Mesenchymal stem cell (in vitro differentiated cells and primary cell): Measurements from ENCODE around the gene THRA.

Experiments
- DNase-seq: peaks from one replicate; pipeline ENCODE4 v3.0.0-alpha.2; 2013
- H2AFZ ChIP-seq: one replicate; pipeline ENCODE4 v1.6.1; 2013; ENCODE audit warnings: low read depth, mild to moderate bottlenecking, control low read depth, inconsistent platforms, low read length, moderate library complexity
- H2AK5ac ChIP-seq: 2 replicates; pipeline ENCODE4 v1.6.1; 2013; ENCODE audit warnings: low read length, moderate library complexity, mild to moderate bottlenecking, inconsistent platforms; ENCODE audit not compliant: severe bottlenecking
- H2BK120ac ChIP-seq: one replicate; pipeline ENCODE4 v1.6.1; 2013; ENCODE audit warnings: low read depth, mild to moderate bottlenecking, inconsistent platforms, low read length, moderate library complexity
- H2BK12ac ChIP-seq, 2 experiments: one replicate each; pipeline ENCODE4 v1.6.1; 2013; ENCODE audit warnings: inconsistent platforms in 2 of 2, low read length in 2 of 2, mild to moderate bottlenecking in 2 of 2, moderate library complexity in 2 of 2, control low read depth in 1 of 2
- H2BK15ac ChIP-seq: one replicate; pipeline ENCODE4 v1.6.1; 2013; ENCODE audit warnings: mild to moderate bottlenecking, low read depth, inconsistent platforms; ENCODE audit not compliant: poor library complexity, severe bottlenecking
- H2BK5ac ChIP-seq: 2 replicates; pipeline ENCODE4 v1.6.1; 2013; ENCODE audit warnings: low read depth, mild to moderate bottlenecking, low read length, control low read depth, inconsistent platforms; ENCODE audit not compliant: poor library complexity, severe bottlenecking
- H3K14ac ChIP-seq, 2 experiments: one replicate each; pipeline ENCODE4 v1.6.1; 2013; ENCODE audit warnings: inconsistent platforms in 2 of 2, low read length in 2 of 2, control low read depth in 1 of 2, mild to moderate bottlenecking in 1 of 2, moderate library complexity in 1 of 2
- H3K18ac ChIP-seq, 2 experiments: one replicate each; pipeline ENCODE4 v1.6.1; 2013; ENCODE audit warnings: inconsistent platforms in 2 of 2, low read length in 2 of 2, control low read depth in 1 of 2, low read depth in 1 of 2, mild to moderate bottlenecking in 1 of 2
- H3K23ac ChIP-seq, 2 experiments: one replicate each; pipeline ENCODE4 v1.6.1; 2013; ENCODE audit warnings: inconsistent platforms in 2 of 2, low read length in 2 of 2, mild to moderate bottlenecking in 2 of 2, moderate library complexity in 2 of 2, control low read depth in 1 of 2
- H3K27ac ChIP-seq: 2 replicates; pipeline ENCODE4 v1.5.1; 2013; ENCODE audit warnings: mild to moderate bottlenecking, moderate library complexity, low read length, control low read depth, inconsistent platforms; ENCODE audit not compliant: poor library complexity, severe bottlenecking
- H3K27me3 ChIP-seq, 2 experiments: 2 replicates each; pipeline versions ENCODE4 v1.6.1 to v1.7.0; 2013; ENCODE audit warnings: low read length in 2 of 2, mild to moderate bottlenecking in 2 of 2, moderate library complexity in 2 of 2, control low read depth in 1 of 2, inconsistent platforms in 1 of 2; ENCODE audit not compliant: control insufficient read depth in 1 of 2, insufficient read depth in 1 of 2
- H3K36me3 ChIP-seq, 2 experiments: 2 replicates each; pipeline versions ENCODE4 v1.6.1 to v1.7.0; 2013; ENCODE audit warnings: low read length in 2 of 2, control low read depth in 1 of 2, inconsistent platforms in 1 of 2, low read depth in 1 of 2, mild to moderate bottlenecking in 1 of 2; ENCODE audit not compliant: insufficient read depth in 2 of 2, control insufficient read depth in 1 of 2
- H3K4ac ChIP-seq, 2 experiments: one replicate each; pipeline ENCODE4 v1.6.1; 2013; ENCODE audit warnings: inconsistent platforms in 2 of 2, low read length in 2 of 2, mild to moderate bottlenecking in 2 of 2, moderate library complexity in 2 of 2, control low read depth in 1 of 2, low read depth in 1 of 2
- H3K4me1 ChIP-seq: 2 replicates; pipeline ENCODE4 v1.6.1; 2013; ENCODE audit warnings: low read depth, low read length, control low read depth; ENCODE audit not compliant: control insufficient read depth, insufficient read depth
- H3K4me2 ChIP-seq: 2 replicates; pipeline ENCODE4 v1.6.1; 2013; ENCODE audit warnings: low read length, mild to moderate bottlenecking, inconsistent platforms; ENCODE audit not compliant: poor library complexity, severe bottlenecking
- H3K4me3 ChIP-seq, 2 experiments: 2 replicates each; pipeline versions ENCODE4 v1.5.1 to v1.7.0; 2013; ENCODE audit warnings: low read length in 2 of 2, mild to moderate bottlenecking in 2 of 2, control low read depth in 1 of 2, low read depth in 1 of 2; ENCODE audit not compliant: insufficient read depth in 1 of 2
- H3K79me1 ChIP-seq: replicated peaks from 2 replicates; pipeline ENCODE4 v1.6.1; 2013; ENCODE audit warnings: mild to moderate bottlenecking, control low read depth, low read length, inconsistent platforms; ENCODE audit not compliant: poor library complexity, severe bottlenecking
- H3K9ac ChIP-seq: 2 replicates; pipeline ENCODE4 v1.7.0; 2013; ENCODE audit warnings: mild to moderate bottlenecking, low read length, moderate library complexity
- H3K9me3 ChIP-seq: 2 replicates; pipeline ENCODE4 v1.7.0; 2013; ENCODE audit warnings: mild to moderate bottlenecking, low read length; ENCODE audit not compliant: control insufficient read depth
- H4K8ac ChIP-seq: one replicate; pipeline ENCODE4 v1.6.1; 2013; ENCODE audit warnings: inconsistent platforms, mild to moderate bottlenecking, low read length, moderate library complexity
- H4K91ac ChIP-seq: one replicate; pipeline ENCODE4 v1.6.1; 2013; ENCODE audit warnings: mild to moderate bottlenecking, low read length, inconsistent platforms
- WGBS: methylation state at CpG from one replicate; pipeline ENCODE4 v1.1.7; 2013; ENCODE audit warnings: mixed read lengths; 5-methylcytosine and 5-hydroxymethylcytosine counted together

Gene THRA

DNA sequence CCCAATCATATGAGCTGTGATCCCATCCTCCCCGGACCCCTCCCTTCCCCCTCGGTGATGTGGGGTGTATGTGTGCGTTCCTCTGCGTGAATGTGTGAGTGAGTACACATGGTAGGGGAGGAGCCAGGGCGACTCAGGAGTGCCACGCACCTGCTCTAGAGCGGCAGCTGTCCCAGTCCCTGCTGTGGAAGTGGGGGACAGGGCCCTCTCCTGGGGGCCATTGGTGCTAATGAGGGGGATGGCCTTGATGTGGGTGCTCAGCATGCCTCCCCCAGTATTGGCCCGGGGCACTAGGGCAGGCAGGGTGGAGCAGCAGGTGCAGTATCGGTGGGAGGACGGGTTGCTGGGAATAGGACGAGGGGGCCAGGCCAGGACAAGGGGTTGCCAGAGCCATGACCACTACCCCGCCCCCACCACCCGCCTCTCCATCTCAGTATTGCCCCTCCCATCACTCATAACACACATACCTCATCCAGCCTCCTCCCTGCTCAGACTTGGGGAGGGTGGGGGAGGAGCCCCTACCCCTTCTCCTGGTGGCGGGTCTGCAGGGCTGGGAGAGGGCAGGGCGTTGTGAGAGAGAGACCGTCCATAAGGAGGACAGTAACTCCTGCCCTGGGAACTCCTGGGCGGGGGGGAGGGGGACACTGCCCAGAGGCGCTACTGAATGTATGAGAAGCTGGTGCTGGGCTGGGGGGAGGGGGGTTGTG lies 29.1 kb downstream of the THRA start:
- WGBS: 91% methylated on average over 10 of the region's 18 CpGs

DNA sequence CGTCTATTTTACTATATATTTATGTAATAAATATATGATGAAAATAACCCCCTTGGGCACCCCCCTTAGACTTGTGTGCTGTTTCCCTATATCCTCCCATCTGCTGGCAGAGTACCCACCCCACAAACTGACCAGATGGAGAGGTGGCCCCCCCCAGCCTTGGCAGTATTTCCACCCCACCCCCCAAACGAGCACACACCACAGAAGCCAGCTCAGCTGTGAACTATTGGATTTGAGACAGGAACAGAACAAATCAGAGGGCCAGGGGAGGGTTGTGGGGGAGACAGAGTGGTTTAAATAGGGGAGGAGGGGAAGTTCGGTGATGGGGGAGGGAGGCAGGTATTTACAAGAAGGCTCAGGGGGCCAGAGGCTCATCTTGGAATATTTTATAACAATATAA lies 29.8 kb downstream of the THRA start:
- WGBS: 83% methylated on average over 1 of the region's 3 CpGs
- H3K14ac ChIP-seq: no peak overlapping the region
- no peak overlapping the region for H3K4ac ChIP-seq
- no peak overlapping the region for H3K27ac ChIP-seq
- H4K8ac ChIP-seq: no peak overlapping the region
- no peak overlapping the region for H2AK5ac ChIP-seq
- H2BK5ac ChIP-seq: no peak overlapping the region
- H3K9ac ChIP-seq: peak overlapping the region; percentile 51
- H2BK120ac ChIP-seq: no peak overlapping the region
- no peak overlapping the region for H2AFZ ChIP-seq
- H3K27me3 ChIP-seq: no peaks in the 10 kb centered on the region
- H3K18ac ChIP-seq: no peak overlapping the region
- H2BK12ac ChIP-seq: no peak overlapping the region
- no peak overlapping the region for H3K4me3 ChIP-seq
- peaks cover 6% of the 10 kb centered on the region for H3K4me1 ChIP-seq
- no peak overlapping the region for H3K4me2 ChIP-seq
- peaks cover 6% of the 10 kb centered on the region for H3K79me1 ChIP-seq
- DNase-seq: no peak
- no peak overlapping the region for H4K91ac ChIP-seq
- no peak overlapping the region for H2BK15ac ChIP-seq
- peaks cover 71 to 97% of the 10 kb centered on the region in 2 experiments for H3K36me3 ChIP-seq
- H3K9me3 ChIP-seq: no peaks in the 10 kb centered on the region
- H3K23ac ChIP-seq: no peak overlapping the region

More for the DNA sequence above, 29.1 kb downstream of the THRA start:
- Histone ChIP-seq H2AK5ac (no peak overlapping the region), H3K14ac (no peak overlapping the region), H3K4me1 (peaks cover 6% of the 10 kb centered on the region), H2BK15ac (no peak overlapping the region), H3K4me3 (no peak overlapping the region), H2BK12ac (no peak overlapping the region), H3K27me3 (no peaks in the 10 kb centered on the region), H4K8ac (no peak overlapping the region), H3K23ac (no peak overlapping the region), H3K4ac (no peak overlapping the region), H3K9ac (no peak overlapping the region), H2BK5ac (no peak overlapping the region), H3K4me2 (no peak overlapping the region), H3K18ac (no peak overlapping the region), H3K79me1 (no peaks in the 10 kb centered on the region), H3K36me3 (peaks cover 71 to 97% of the 10 kb centered on the region in 2 experiments), H3K27ac (no peak overlapping the region), H3K9me3 (no peaks in the 10 kb centered on the region), H2BK120ac (no peak overlapping the region), H2AFZ (no peak overlapping the region), H4K91ac (peak overlapping the region; percentile 53)
- DNase-seq: no peak

DNA sequence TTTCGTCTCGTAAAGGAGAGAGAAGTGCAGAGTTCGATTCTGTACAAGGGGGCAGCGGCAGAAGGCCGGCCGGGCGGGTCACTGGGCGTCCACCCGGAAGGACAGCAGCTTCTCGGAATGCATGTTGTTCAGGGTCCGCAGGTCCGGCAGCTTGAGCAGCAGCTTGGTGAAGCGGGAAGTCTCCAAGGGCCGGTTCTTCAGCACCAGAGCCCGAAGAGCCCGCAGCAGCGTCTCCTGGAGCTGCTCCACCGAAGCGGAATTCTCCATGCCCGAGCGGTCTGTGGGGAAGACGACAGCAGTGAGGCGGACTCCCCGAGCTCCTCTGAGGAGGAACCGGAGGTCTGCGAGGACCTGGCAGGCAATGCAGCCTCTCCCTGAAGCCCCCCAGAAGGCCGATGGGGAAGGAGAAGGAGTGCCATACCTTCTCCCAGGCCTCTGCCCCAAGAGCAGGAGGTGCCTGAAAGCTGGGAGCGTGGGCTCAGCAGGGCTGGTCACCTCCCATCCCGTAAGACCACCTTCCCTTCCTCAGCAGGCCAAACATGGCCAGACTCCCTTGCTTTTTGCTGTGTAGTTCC lies 30.3 kb downstream of the THRA start:
- no peak overlapping the region for H3K18ac ChIP-seq

DNA sequence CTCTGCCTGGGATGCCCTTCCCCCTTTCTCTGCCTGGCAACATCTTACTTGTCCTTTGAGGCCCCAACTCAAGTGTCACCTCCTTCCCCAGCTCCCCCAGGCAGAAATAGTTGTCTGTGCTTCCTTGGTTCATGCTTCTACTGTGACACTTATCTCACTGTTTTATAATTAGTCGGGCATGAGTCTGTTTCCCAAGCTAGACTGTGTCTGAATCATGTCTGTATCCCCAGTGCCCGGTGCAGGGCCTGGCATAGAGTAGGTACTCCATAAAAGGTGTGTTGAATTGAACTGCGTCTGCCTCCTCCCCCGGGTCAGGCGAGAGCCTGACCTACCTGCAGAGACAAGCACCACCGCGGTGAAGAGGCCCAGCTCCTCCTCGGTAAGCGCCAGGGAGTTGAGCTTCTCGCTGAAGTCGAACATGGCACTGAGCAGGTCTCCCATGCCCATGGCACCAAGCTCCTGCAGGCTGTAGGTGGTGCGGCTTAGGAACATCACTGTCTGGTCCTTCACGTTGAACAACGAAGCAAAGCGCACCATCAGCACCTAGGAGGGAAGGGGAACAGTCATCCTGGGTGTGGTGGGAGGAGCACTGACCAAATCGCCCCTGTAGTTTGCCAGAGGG lies 30.9 kb downstream of the THRA start:
- Histone ChIP-seq H4K91ac (peak overlapping the region; percentile 4), H3K9ac (peak overlapping the region; percentile 51), H3K4me3 (no peak overlapping the region), H4K8ac (no peak overlapping the region), H3K4ac (no peak overlapping the region), H3K4me1 (peaks cover 12% of the 10 kb centered on the region), H3K79me1 (peaks cover 10% of the 10 kb centered on the region), H2BK5ac (no peak overlapping the region), H3K23ac (no peak overlapping the region), H2BK12ac (no peak overlapping the region), H3K18ac (no peak overlapping the region), H3K9me3 (no peaks in the 10 kb centered on the region), H2AK5ac (no peak overlapping the region), H3K14ac (no peak overlapping the region), H3K36me3 (peaks cover 65 to 86% of the 10 kb centered on the region in 2 experiments), H2AFZ (no peak overlapping the region), H3K27me3 (no peaks in the 10 kb centered on the region), H2BK15ac (no peak overlapping the region), H2BK120ac (no peak overlapping the region), H3K27ac (no peak overlapping the region), H3K4me2 (no peak overlapping the region)
- 94% methylated on average over 16 of the region's 16 CpGs for WGBS
- no peak for DNase-seq

More for the DNA sequence above, 30.3 kb downstream of the THRA start:
- H2AFZ ChIP-seq: no peak overlapping the region
- H3K79me1 ChIP-seq: peaks cover 10% of the 10 kb centered on the region
- peaks cover 71 to 92% of the 10 kb centered on the region in 2 experiments for H3K36me3 ChIP-seq
- H3K23ac ChIP-seq: no peak overlapping the region
- DNase-seq: no peak
- no peak overlapping the region for H3K27ac ChIP-seq
- H3K9me3 ChIP-seq: no peaks in the 10 kb centered on the region
- H2BK120ac ChIP-seq: no peak overlapping the region
- H3K4me3 ChIP-seq: no peak overlapping the region
- no peak overlapping the region for H3K4ac ChIP-seq
- H4K91ac ChIP-seq: peak overlapping the region; percentile 4
- H3K4me1 ChIP-seq: peaks cover 9% of the 10 kb centered on the region
- H3K14ac ChIP-seq: no peak overlapping the region
- no peak overlapping the region for H2BK12ac ChIP-seq
- H3K4me2 ChIP-seq: no peak overlapping the region
- H2AK5ac ChIP-seq: no peak overlapping the region
- peak overlapping the region; percentile 51 for H3K9ac ChIP-seq
- H3K27me3 ChIP-seq: no peaks in the 10 kb centered on the region
- 95% methylated on average over 29 of the region's 29 CpGs for WGBS
- no peak overlapping the region for H2BK5ac ChIP-seq
- H4K8ac ChIP-seq: peak overlapping the region; percentile 4
- no peak overlapping the region for H2BK15ac ChIP-seq
